Body of pancreas (tissue), 4 donors: Measurements from ENCODE around the gene FCRL1.

ENCODE experiments used
- POLR2A ChIP-seq, 3 donors: fragments of 450-650 bp; IDR thresholded peaks; one replicate each; pipeline ENCODE4 v1.6.1; 2016; ENCODE audit warnings: antibody characterized with exemption in 3 of 3, mild to moderate bottlenecking in 2 of 3
- TF ChIP-seq, protein P1 (sequence below), 7 experiments: fragments of 450-650 bp in 4 of 7; fragments of 200-600 bp in 3 of 7; sonication (generic) in 3 of 7; IDR thresholded peaks; one replicate each; pipeline ENCODE4 v1.5.1; 2016 to 2019; ENCODE audit warnings: antibody characterized with exemption in 7 of 7

DNA sequence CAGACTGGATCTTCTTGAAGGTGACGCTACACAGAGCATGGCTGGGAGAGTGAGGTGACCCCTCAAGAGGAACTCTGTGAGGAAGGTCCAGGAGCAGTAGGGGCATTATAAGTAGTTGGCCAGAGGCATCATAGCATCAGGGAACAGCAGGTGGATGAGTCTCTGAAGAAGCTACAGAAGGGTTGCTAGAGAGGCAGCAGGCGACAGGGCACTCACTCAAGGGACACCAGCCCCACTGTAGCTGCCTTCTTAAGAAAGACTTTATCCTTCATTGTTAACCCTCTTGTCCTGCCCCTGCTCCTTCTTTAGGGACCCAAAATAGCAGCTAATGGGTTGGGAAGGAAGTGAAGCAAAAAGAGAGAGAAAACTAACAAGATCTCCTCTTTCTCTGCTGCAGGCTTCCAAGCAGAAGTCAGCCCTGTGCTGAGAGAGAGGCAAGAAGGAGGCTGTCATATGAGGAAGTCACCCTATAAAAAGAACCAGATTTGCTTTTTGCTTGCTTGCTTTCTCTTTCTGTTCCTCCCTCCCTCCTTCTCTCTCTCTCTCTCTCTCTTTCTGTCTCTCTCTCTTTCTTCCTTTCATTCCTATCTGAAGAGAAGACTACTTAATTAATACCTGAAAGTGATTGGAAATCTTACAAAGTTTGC lies 29.4 kb upstream of the FCRL1 start:
- no peak for TF ChIP-seq POLR2A (IDR thresholded peaks at IDR 0.05)
- TF ChIP-seq, protein P1, sequence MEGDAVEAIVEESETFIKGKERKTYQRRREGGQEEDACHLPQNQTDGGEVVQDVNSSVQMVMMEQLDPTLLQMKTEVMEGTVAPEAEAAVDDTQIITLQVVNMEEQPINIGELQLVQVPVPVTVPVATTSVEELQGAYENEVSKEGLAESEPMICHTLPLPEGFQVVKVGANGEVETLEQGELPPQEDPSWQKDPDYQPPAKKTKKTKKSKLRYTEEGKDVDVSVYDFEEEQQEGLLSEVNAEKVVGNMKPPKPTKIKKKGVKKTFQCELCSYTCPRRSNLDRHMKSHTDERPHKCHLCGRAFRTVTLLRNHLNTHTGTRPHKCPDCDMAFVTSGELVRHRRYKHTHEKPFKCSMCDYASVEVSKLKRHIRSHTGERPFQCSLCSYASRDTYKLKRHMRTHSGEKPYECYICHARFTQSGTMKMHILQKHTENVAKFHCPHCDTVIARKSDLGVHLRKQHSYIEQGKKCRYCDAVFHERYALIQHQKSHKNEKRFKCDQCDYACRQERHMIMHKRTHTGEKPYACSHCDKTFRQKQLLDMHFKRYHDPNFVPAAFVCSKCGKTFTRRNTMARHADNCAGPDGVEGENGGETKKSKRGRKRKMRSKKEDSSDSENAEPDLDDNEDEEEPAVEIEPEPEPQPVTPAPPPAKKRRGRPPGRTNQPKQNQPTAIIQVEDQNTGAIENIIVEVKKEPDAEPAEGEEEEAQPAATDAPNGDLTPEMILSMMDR (IDR thresholded peaks at IDR 0.05), result no peak
